A549 (cell line): Measurements from ENCODE around the gene SOX6. TPM values are rescaled to one million over a fixed set of nuclear protein-coding genes. Genes with fewer than 3 reads are reported as not detected.
"Not testable (repeated sequence)": the region's sequence is repeated elsewhere in the genome, so short reads cannot be mapped to it uniquely, and the experiment has no call there.

Experiments
- ATAC-seq, 2 experiments: fragments of 200-7000 bp in 1 of 2; fragments of >200 bp in 1 of 2; cut with Nextera tagmentation in 1 of 2; cut with Tn5 transposase in 1 of 2; 3 replicates each; pipeline versions ENCODE4 v1.8.0 to v1.9.1; 2018 to 2020; ENCODE audit warnings: mild to moderate bottlenecking in 1 of 2, moderate library complexity in 1 of 2
- CTCF ChIA-PET: fragments of 300-600 bp; sonication (Branson Sonifier 250); formaldehyde crosslinking; extraction: SDS; loops from one replicate; lab custom pipeline; 2021; ENCODE audit warnings: antibody characterized with exemption, inconsistent platforms; lab: Yijun Ruan, JAX
- POLR2A ChIA-PET: fragments of 350-600 bp; formaldehyde crosslinking; extraction: SDS; loops from one replicate; lab custom pipeline; 2021; ENCODE audit warnings: antibody characterized with exemption, inconsistent platforms; lab: Yijun Ruan, JAX
- DNase-seq, 2 experiments: peaks; one replicate each; pipeline versions ENCODE4 v3.0.0 to v3.0.0-alpha.2; 2011 to 2016; ENCODE audit warnings: low read depth in 1 of 2, low spot score in 1 of 2
- FAIRE-seq: peaks from 2 replicates; lab custom pipeline; 2011; peaks lifted over from hg19 to GRCh38; lab: Jason Lieb, UNC
- H3K27ac ChIP-seq, 2 experiments: fragments of >200 bp; sonication (Bioruptor Twin); formaldehyde crosslinking; 3 replicates each; pipeline ENCODE4 v1.5.1; 2016 to 2017
- H3K4me1 ChIP-seq: fragments of >200 bp; sonication (Bioruptor Twin); formaldehyde crosslinking; 3 replicates; pipeline ENCODE4 v1.6.1; 2016
- H3K4me2 ChIP-seq: fragments of >200 bp; sonication (Bioruptor Twin); formaldehyde crosslinking; 3 replicates; pipeline ENCODE4 v1.6.1; 2016
- H3K4me3 ChIP-seq: fragments of >200 bp; sonication (Bioruptor Twin); formaldehyde crosslinking; 3 replicates; pipeline ENCODE4 v1.5.1; 2016
- H3K9me3 ChIP-seq: fragments of >200 bp; sonication (Bioruptor Twin); formaldehyde crosslinking; 3 replicates; pipeline ENCODE4 v1.6.1; 2016
- CBX8 ChIP-seq: fragments of 200-600 bp; sonication (generic); IDR thresholded peaks from 2 replicates; pipeline ENCODE4 v1.6.1; 2016
- CEBPB ChIP-seq, 2 experiments: fragments of >200 bp in 1 of 2; sonication (Bioruptor Twin) in 1 of 2; formaldehyde crosslinking in 1 of 2; IDR thresholded peaks; 2 replicates each; pipeline ENCODE4 v1.6.1; 2012 to 2016
- CHD2 ChIP-seq: fragments of 150-350 bp; IDR thresholded peaks from 2 replicates; pipeline ENCODE4 v1.6.1; 2014; ENCODE audit warnings: low read length; ENCODE audit not compliant: partially characterized antibody
- EHMT2 ChIP-seq: fragments of 200-600 bp; sonication (generic); IDR thresholded peaks from 2 replicates; pipeline ENCODE4 v1.6.1; 2016; ENCODE audit warnings: antibody characterized with exemption, low read depth, mild to moderate bottlenecking, moderate library complexity
- ESRRA ChIP-seq: fragments of 150-350 bp; IDR thresholded peaks from 2 replicates; pipeline ENCODE4 v1.6.1; 2014; ENCODE audit warnings: mild to moderate bottlenecking, low read length, borderline replicate concordance
- HDAC2 ChIP-seq: fragments of 200-600 bp; sonication (generic); IDR thresholded peaks from 2 replicates; pipeline ENCODE4 v1.6.1; 2016
- HEYL ChIP-seq: fragments of 250-450 bp; sonication (Bioruptor Pico); IDR thresholded peaks from 2 replicates; pipeline ENCODE4 v1.8.0; 2021; ENCODE audit warnings: mild to moderate bottlenecking, moderate library complexity
- HOXB13 ChIP-seq: fragments of 250-450 bp; sonication (Bioruptor Pico); IDR thresholded peaks from 2 replicates; pipeline ENCODE4 v1.5.0; 2020; ENCODE audit warnings: low read depth, mild to moderate bottlenecking, moderate library complexity
- HOXB5 ChIP-seq: fragments of 250-450 bp; sonication (Bioruptor Pico); IDR thresholded peaks from 2 replicates; pipeline ENCODE4 v1.5.0; 2020; ENCODE audit warnings: mild to moderate bottlenecking, moderate library complexity
- JUN ChIP-seq, 2 experiments: fragments of >200 bp; sonication (Bioruptor Twin); formaldehyde crosslinking; IDR thresholded peaks; 2 replicates in 1 of 2; 3 replicates in 1 of 2; pipeline ENCODE4 v1.6.1; 2016 to 2017
- KDM1A ChIP-seq: fragments of 200-600 bp; sonication (generic); IDR thresholded peaks from 2 replicates; pipeline ENCODE4 v1.6.1; 2016; ENCODE audit warnings: low read depth, mild to moderate bottlenecking
- MAZ ChIP-seq: fragments of 150-350 bp; IDR thresholded peaks from 2 replicates; pipeline ENCODE4 v1.6.1; 2014; ENCODE audit warnings: antibody characterized with exemption, low read depth, low read length, borderline replicate concordance
- MYC ChIP-seq: IDR thresholded peaks from 2 replicates; pipeline ENCODE4 v1.6.1; 2012; ENCODE audit warnings: mild to moderate bottlenecking, inconsistent platforms, low read length, improper control_type of control experiment, borderline replicate concordance
- NFE2L2 ChIP-seq: fragments of 150-350 bp; conservative IDR thresholded peaks from 2 replicates; pipeline ENCODE4 v1.6.1; 2014; ENCODE audit warnings: low read length
- NPAS2 ChIP-seq: fragments of 250-450 bp; sonication (Bioruptor Pico); IDR thresholded peaks from 2 replicates; pipeline ENCODE4 v1.8.0; 2022; ENCODE audit warnings: mild to moderate bottlenecking, moderate library complexity, borderline replicate concordance
- NR3C1 ChIP-seq: fragments of >200 bp; sonication (Bioruptor Twin); formaldehyde crosslinking; IDR thresholded peaks from 3 replicates; pipeline ENCODE4 v1.6.1; 2017
- POLR2A ChIP-seq: IDR thresholded peaks from 2 replicates; pipeline ENCODE4 v1.6.1; 2012; ENCODE audit warnings: mild to moderate bottlenecking, low read length
- RAD21 ChIP-seq, 2 experiments: fragments of >200 bp in 1 of 2; sonication (Bioruptor Twin) in 1 of 2; formaldehyde crosslinking in 1 of 2; IDR thresholded peaks in 1 of 2; conservative IDR thresholded peaks in 1 of 2; 2 replicates in 1 of 2; 3 replicates in 1 of 2; pipeline ENCODE4 v1.6.1; 2012 to 2018; ENCODE audit warnings: inconsistent platforms in 1 of 2
- TP53 ChIP-seq: fragments of 250-450 bp; sonication (Bioruptor Pico); IDR thresholded peaks from 2 replicates; pipeline ENCODE4 v1.5.0; 2021; ENCODE audit warnings: mild to moderate bottlenecking, moderate library complexity
- WGBS: methylation state at CpG from one replicate; pipeline ENCODE4 v1.1.6; 2017; ENCODE audit errors: missing lambda C conversion rate; 5-methylcytosine and 5-hydroxymethylcytosine counted together
- polyA plus RNA-seq, 4 experiments: library from polyadenylated mRNA; depleted of rRNA in 3 of 4; stranded (reverse); fragments of >200 nt; fragmentation: RNase III in 1 of 4; extraction: RNeasy Plus Mini Kit Qiagen cat#74134 plus additional on column Dnase treatment in 1 of 4; gene quantifications; 2 replicates in 3 of 4; 3 replicates in 1 of 4; pipeline ENCODE4 v1.2.3, GENCODE V29; 2011 to 2017
- TF ChIP-seq, protein P1 (sequence below): fragments of 450-650 bp; IDR thresholded peaks from 2 replicates; pipeline ENCODE4 v1.6.1; 2014; ENCODE audit warnings: antibody characterized with exemption
- TF ChIP-seq, protein P2 (sequence below): fragments of >200 bp; sonication (Bioruptor Twin); formaldehyde crosslinking; IDR thresholded peaks from 3 replicates; pipeline ENCODE4 v1.6.1; 2016
- TF ChIP-seq, protein P3 (sequence below): fragments of 200-600 bp; sonication (generic); IDR thresholded peaks from 2 replicates; pipeline ENCODE4 v1.6.1; 2016; ENCODE audit warnings: antibody characterized with exemption, mild to moderate bottlenecking, moderate library complexity

The SOX6 gene
- polyA plus RNA-seq, 2 of the 4 experiments (the other 2 are of a cell fraction), result 0.18 TPM; not detected in 1

DNA sequence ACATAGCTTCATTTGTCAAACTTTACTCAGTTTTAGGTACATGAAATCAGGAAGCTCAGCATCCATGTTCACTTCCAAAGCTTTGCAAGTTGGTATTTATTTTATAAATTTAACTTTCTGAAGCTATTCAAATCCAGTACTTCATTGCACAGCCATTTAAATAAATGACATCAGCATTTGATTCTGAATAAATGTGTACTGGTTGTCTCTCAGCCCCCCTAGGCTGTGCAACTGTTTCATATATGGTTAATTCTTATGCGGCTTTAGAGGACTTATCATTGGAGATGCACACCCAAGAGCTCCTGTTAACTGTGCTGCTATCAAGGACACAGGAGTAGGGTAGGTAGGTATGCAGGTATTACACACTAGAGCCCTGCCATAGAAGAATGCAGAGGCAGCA lies 325.1 kb downstream of the SOX6 start (continued):
- no peak for TF ChIP-seq HOXB5 (CRISPR knock-in tag)
- TF ChIP-seq, protein P1, sequence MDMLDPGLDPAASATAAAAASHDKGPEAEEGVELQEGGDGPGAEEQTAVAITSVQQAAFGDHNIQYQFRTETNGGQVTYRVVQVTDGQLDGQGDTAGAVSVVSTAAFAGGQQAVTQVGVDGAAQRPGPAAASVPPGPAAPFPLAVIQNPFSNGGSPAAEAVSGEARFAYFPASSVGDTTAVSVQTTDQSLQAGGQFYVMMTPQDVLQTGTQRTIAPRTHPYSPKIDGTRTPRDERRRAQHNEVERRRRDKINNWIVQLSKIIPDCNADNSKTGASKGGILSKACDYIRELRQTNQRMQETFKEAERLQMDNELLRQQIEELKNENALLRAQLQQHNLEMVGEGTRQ, result no peak
- TF ChIP-seq, protein P2, sequence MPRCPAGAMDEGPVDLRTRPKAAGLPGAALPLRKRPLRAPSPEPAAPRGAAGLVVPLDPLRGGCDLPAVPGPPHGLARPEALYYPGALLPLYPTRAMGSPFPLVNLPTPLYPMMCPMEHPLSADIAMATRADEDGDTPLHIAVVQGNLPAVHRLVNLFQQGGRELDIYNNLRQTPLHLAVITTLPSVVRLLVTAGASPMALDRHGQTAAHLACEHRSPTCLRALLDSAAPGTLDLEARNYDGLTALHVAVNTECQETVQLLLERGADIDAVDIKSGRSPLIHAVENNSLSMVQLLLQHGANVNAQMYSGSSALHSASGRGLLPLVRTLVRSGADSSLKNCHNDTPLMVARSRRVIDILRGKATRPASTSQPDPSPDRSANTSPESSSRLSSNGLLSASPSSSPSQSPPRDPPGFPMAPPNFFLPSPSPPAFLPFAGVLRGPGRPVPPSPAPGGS, result no peak
- TF ChIP-seq KDM1A, result no peak
- TF ChIP-seq HOXB13, result no peak
- no peak for TF ChIP-seq NR3C1

DNA sequence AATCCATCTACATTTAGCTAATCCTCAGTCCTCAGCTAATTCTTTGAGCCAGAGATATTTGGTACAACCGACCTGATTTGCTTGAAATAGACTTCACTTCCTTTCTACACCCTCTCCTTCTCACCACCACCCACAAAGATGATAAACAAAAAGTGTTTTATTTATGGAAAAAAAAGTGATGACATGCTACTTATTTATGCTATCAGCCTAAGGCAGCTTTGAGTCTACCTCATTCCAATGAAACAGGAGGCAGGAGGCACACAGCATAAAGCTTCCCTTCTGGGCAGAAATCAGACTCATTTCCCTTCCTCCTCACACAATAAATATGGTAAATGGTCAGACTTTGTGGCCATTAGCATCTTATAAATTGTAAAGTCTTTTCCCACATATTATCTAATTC lies 325.7 kb downstream of the SOX6 start:
- 5% methylated on average over 1 of the region's 1 CpG for WGBS
- ChIA-PET CTCF (interaction anchor here (0.5 kb wide), 1 partner anchor 62 kb away, joined by 4 read pairs; no protein-coding TSS in a partner anchor), POLR2A (no interaction called here)
- Histone ChIP-seq H3K4me3 (no peak overlapping the region), H3K27ac (no peak overlapping the region), H3K4me2 (no peak overlapping the region), H3K4me1 (no peaks in the 10 kb centered on the region)
- no peak for ATAC-seq
- no peak for TF ChIP-seq JUN (IDR thresholded peaks at IDR 0.05)
- TF ChIP-seq, protein P3, sequence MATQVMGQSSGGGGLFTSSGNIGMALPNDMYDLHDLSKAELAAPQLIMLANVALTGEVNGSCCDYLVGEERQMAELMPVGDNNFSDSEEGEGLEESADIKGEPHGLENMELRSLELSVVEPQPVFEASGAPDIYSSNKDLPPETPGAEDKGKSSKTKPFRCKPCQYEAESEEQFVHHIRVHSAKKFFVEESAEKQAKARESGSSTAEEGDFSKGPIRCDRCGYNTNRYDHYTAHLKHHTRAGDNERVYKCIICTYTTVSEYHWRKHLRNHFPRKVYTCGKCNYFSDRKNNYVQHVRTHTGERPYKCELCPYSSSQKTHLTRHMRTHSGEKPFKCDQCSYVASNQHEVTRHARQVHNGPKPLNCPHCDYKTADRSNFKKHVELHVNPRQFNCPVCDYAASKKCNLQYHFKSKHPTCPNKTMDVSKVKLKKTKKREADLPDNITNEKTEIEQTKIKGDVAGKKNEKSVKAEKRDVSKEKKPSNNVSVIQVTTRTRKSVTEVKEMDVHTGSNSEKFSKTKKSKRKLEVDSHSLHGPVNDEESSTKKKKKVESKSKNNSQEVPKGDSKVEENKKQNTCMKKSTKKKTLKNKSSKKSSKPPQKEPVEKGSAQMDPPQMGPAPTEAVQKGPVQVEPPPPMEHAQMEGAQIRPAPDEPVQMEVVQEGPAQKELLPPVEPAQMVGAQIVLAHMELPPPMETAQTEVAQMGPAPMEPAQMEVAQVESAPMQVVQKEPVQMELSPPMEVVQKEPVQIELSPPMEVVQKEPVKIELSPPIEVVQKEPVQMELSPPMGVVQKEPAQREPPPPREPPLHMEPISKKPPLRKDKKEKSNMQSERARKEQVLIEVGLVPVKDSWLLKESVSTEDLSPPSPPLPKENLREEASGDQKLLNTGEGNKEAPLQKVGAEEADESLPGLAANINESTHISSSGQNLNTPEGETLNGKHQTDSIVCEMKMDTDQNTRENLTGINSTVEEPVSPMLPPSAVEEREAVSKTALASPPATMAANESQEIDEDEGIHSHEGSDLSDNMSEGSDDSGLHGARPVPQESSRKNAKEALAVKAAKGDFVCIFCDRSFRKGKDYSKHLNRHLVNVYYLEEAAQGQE, result no peak
- TF ChIP-seq CEBPB (IDR thresholded peaks at IDR 0.05), result no peak
- no peak for TF ChIP-seq ESRRA
- TF ChIP-seq CBX8, result no peak
- TF ChIP-seq HEYL (CRISPR knock-in tag), result no peak
- no peak for TF ChIP-seq HDAC2
- no peak for TF ChIP-seq NFE2L2
- no peak for TF ChIP-seq CHD2
- TF ChIP-seq EHMT2, result no peak
- no peak for TF ChIP-seq NPAS2
- TF ChIP-seq RAD21 (conservative IDR thresholded peaks at IDR 0.05 in 1 of 2, IDR thresholded peaks at IDR 0.05 in 1 of 2), result no peak
- TF ChIP-seq POLR2A, result no peak
- TF ChIP-seq TP53 (CRISPR knock-in tag), result no peak
- TF ChIP-seq, protein P2, result no peak
- TF ChIP-seq MAZ, result no peak
- TF ChIP-seq MYC, result no peak
- TF ChIP-seq, all 56 proteins: peak for 0
- FAIRE-seq (no peak), DNase-seq (no peak)
- H3K9me3 ChIP-seq, result no peaks in the 10 kb centered on the region

DNA sequence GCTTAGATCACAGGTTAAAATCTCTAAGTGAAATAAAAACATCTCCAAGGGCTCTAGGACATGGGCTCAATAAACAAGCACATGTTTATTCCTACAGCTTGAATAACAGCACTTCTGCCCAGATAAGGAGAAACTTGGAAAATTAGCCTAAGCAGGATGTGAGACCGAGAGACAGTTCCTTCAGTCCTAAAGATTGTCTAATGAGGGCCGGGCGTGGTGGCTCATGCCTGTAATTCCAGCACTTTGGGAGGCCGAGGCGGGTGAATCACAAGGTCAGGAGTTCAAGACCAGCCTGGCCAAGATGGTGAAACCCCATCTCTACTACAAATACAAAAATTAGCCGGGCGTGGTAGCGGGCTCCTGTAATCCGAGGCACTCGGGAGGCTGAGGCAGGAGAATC lies 327.2 kb downstream of the SOX6 start:
- DNase-seq, H3K4me2 ChIP-seq, H3K9me3 ChIP-seq, ATAC-seq, H3K4me1 ChIP-seq, FAIRE-seq, H3K4me3 ChIP-seq, POLR2A ChIA-PET, H3K27ac ChIP-seq: not testable (repeated sequence)
- CTCF ChIA-PET, result interaction anchor here (0.8 to 1.6 kb wide), 2 partner anchors 13 to 15 kb away, joined by 3 read pairs; no protein-coding TSS in a partner anchor
- 60% methylated on average over 10 of the region's 10 CpGs for WGBS
